GM21529 (cell line): ENCODE measurements around the gene PDE6B.
"Not testable (repeated sequence)": the region's sequence is repeated elsewhere in the genome, so short reads cannot be mapped to it uniquely, and the experiment has no call there.

Experiments used
- ATAC-seq: cut with Tn5 transposase; IDR thresholded peaks from one replicate; pipeline ENCODE4 v1.9.1; 2021; ENCODE audit not compliant: unreplicated experiment

Gene PDE6B

DNA sequence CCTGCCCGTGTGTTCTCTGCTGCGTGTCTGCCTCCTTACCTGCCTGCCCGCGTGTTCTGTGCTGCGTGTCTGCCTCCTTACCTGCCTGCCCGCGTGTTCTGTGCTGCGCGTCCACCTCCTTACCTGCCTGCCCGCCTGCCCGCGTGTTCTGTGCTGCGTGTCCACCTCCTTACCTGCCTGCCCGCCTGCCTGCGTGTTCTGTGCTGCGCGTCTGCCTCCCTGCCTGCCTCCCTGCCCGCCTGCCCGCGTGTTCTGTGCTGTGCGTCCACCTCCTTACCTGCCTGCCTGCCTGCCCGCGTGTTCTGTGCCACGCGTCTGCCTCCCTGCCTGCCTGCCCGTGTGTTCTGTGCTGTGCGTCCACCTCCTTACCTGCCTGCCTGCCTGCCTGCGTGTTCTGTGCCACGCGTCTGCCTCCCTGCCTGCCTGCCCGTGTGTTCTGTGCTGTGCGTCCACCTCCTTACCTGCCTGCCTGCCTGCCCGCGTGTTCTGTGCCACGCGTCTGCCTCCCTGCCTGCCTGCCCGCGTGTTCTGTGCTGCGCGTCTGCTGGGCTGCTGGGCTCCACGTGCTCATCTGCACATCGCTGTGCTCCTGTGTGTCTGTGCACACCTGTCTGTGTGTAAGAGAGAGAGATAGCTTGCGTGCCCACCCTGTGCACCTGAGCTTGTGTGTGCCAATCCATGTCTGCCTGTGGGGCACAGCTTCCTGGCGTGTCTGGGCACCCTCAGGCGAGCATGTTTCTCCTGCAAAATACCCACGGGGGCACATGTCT is 9.9 kb downstream of the PDE6B start:
- ATAC-seq, result not testable (repeated sequence)

GRCh38 chr4:635851-636627 is 10.7 kb downstream of the PDE6B start:
- no peak for ATAC-seq

DNA sequence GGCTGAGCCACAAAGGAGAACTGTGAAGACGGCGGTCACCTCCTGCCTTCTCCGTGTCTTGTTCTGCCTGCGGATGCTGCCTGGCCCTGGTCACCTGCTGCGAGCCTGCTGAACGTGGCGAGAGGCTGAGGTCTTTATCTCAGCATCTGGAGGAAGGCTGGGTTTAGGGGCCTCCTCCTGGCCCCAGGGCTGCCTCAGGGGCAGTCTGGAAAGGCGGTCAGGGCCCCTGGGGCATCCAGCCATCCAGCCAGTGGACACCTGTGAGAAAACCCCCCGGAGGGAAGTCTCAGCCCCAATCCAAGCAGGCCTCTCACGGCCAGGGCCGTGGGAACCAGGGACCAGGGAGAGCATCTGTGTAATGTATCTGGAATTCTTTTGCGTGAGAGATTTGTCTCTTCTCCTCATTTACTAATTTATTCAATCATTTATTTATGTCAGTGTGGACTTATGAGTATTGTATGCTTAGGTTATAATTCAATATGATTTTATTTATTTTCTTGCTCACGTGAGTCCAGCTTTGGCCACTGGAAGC is 11.3 kb downstream of the PDE6B start:
- no peak for ATAC-seq

- no peak for ATAC-seq
Observed at GRCh38 chr4:637536-638280, 12.3 kb downstream of the PDE6B start.

DNA sequence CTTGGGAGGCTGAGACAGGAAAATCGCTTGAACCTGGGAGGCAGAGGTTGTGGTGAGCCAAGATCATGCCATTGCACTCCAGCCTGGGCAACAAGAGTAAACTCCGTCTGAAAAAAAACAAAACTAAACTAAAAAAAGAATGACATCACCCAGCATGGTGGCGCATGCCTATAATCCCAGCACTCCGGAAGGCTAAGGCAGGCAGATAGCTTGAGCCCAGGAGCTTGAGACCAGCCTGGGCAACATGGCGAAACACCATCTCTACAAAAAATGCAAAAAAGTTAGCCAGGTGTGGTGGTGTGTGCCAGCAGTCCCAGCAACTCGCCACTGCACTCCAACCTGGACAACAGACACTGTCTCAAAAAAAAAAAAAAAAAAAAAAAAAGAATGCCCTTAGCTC is 17.0 kb downstream of the PDE6B start:
- ATAC-seq, result not testable (repeated sequence)

DNA sequence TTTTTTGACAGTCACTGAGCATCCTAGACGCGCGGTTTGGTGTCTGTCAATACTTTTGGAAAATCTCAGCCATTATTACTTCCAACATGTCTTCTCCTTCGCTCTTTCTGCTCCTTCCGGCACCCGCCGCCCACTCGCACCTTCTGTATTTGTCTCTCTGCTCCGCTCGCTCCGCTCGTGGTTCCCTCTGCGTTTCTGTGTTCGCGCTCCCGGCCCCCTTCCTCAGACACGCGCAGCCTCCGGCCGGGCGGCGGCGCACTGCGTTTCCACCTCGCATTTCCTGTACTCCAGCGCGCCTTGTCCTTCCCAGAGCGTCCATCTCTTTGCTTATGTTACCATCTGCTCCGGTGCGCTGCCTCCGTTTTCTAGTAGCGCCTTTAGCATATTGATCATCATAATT is 21.1 kb downstream of the PDE6B start:
- no peak for ATAC-seq

DNA sequence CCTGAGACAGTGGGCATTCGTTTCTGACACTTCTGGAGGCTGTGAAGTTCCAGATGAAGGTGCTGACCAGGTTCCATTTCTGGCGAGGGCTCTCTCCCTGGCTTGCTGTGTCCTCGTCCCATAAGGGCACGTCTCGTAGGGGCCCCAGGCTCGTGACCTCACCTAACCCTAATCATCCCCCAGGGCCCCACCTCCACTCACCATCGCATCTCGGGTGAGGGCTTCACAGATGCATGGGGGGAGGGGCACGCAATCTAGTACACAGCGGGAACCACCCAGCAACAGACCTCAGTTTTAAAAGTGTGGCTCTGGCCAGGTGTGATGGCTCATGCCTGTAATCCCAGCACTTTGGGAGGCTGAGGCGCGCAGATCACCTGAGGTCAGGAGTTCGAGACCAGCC is 22.1 kb downstream of the PDE6B start:
- no peak for ATAC-seq

- ATAC-seq, result no peak
Observed at GRCh38 chr4:648579-649292, 23.4 kb downstream of the PDE6B start.

DNA sequence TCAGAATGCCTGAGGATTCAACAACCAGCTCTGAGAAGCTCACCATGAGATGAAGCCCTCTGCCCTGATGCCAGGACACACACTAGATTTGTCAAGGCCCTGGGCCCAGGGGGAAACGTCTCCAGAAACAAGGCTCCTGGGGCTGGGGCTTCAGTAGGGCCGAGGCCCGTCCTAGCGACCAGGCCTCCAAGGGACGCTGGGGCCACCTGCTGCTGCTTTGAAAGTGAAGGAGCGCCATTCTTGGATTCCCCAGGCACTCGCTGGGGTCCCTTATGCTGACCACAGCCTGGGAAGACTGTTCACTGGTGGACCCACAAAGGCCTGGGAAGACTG is 23.9 kb downstream of the PDE6B start:
- ATAC-seq, result no peak

GRCh38 chr4:649751-650310 is 24.5 kb downstream of the PDE6B start:
- ATAC-seq, result no peak

GRCh38 chr4:650461-650860 is 25.1 kb downstream of the PDE6B start:
- no peak for ATAC-seq

DNA sequence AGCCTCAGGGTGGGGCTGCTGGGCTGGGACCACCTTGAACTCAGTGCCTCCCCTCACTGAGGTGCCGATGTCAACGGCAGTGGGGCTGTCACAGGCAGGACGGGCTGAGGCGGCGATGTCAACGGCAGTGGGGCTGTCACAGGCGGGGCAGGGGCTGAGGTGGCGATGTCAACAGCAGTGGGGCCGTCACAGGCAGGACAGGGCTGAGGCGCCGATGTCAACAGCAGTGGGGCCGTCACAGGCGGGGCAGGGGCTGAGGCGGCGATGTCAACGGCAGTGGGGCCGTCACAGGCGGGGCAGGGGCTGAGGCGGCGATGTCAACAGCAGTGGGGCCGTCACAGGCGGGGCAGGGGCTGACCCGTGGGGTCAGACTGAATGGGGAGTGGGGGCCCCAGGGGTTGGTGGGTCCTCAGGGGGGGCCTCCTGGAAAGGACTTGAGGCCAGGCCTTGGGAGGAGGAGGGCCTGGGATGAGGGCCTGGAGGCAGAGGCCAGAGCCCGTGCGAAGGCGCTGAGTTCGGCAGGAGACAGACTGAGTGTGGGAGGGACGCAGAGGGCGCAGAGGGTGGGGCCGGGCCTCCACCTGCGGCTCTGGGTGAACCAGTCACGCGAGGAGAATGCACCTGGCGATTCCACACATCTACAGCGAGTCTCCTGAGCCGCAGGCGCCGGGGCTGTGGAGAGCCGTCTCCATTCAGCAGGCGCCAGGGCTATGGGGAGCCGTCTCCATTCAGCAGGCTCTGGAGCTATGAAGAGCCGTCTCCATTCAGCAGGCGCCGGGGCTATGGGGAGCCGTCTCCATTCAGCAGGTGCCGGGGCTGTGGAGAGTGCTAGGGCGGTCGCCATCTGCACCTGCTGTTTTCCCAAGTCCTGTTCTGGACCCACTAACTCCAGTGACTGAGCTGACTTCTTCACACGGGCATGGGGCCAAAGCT is 25.8 kb downstream of the PDE6B start:
- no peak for ATAC-seq

- ATAC-seq, result no peak
Observed at GRCh38 chr4:651884-652642, 26.7 kb downstream of the PDE6B start.

GRCh38 chr4:653080-653821 is 27.9 kb downstream of the PDE6B start:
- no peak for ATAC-seq

DNA sequence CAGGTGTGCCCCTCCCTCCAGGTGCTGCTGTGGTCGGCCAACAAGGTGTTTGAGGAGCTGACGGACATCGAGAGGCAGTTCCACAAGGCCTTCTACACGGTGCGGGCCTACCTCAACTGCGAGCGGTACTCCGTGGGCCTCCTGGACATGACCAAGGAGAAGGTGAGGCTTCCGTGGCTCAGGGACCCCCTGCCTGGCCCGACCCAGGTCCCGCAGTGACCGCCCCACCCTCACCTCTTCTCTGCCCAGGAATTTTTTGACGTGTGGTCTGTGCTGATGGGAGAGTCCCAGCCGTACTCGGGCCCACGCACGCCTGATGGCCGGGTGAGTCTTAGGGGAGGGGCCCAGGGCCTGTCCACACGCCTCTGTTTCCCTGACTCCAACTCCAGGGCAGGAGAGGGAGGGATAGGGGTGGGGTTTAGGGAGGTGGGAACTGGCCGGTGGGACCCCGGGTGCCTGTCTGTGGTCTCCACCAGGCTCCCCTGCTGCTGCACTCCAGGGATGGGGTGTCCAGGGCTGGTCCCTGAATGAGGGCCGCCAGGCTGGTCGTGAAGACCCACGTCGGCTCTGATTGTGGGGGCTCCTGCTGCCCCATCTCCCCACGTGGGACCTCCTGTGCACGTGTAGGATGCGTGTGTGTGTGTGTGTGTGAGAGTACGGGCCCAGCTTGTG is 28.6 kb downstream of the PDE6B start:
- ATAC-seq, result no peak

DNA sequence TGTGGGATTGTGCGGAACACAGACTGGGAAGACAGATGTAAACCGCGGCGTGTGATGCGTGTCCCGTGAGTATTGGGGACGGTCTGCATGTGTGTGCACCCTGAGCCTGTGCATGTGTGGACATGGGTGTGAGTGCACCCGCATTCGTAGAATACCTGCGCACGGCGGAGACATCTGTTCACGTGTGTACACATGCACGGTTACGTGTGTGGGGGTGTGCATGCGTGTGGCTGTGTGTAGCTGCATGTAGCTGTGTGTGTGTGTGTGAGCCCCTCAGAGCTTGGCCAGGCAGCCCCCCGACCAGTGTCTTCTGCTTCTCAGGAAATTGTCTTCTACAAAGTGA is 29.1 kb downstream of the PDE6B start:
- no peak for ATAC-seq

GRCh38 chr4:654871-655463 is 29.6 kb downstream of the PDE6B start:
- no peak for ATAC-seq
